ENCODE results near the gene ZMYND15. TPM values are rescaled to one million over a fixed set of nuclear protein-coding genes. Genes with fewer than 3 reads are reported as not detected.

ZMYND15 gene
- total RNA-seq, 1 experiment from 2014 or later, result 0.17 TPM

- peak overlapping the region; percentile 89 for H3K27ac ChIP-seq (ENCODE audit: low read depth, low read length, poor library complexity, severe bottlenecking)
- H3K27me3 ChIP-seq (replicated peaks; ENCODE audit: insufficient read depth, low read depth, low read length, poor library complexity), result no peaks in the 10 kb centered on the region
- TF ChIP-seq CTCF (conservative IDR thresholded peaks at IDR 0.05; ENCODE audit: low read depth, low read length) (peak; percentile 52), EZH2 (IDR thresholded peaks at IDR 0.05; ENCODE audit: borderline replicate concordance, low read depth, low read length, poor library complexity, severe bottlenecking) (no peak)
- intact Hi-C loops (cut with micrococcal nuclease; ENCODE audit: unreplicated experiment), result no loop called here
- ChIA-PET POLR2A (ENCODE audit: low non-redundant PET) (interaction anchor here (0.6 to 0.9 kb wide), 2 partner anchors 80 to 82 kb away, joined by 3 to 4 read pairs; no protein-coding TSS in a partner anchor), CTCF (interaction anchor here (0.8 to 1.5 kb wide), 4 partner anchors 42 to 80 kb away, joined by 3 to 7 read pairs (median 4); partner anchors contain the start of genes ARRB2 and MED11)
- H3K36me3 ChIP-seq (ENCODE audit: insufficient read depth, low read length, poor library complexity, severe bottlenecking), result no peaks in the 10 kb centered on the region
- H3K9me3 ChIP-seq (ENCODE audit: low read depth, low read length, poor library complexity, severe bottlenecking), result no peaks in the 10 kb centered on the region
- DNase-seq (ENCODE audit: low spot score), result peak; percentile 84
- no TSS peak for BruUV-seq (replicated peaks)
- H3K4me1 ChIP-seq (ENCODE audit: insufficient read depth, low read length, poor library complexity, severe bottlenecking), result peaks cover 36% of the 10 kb centered on the region
- peak overlapping the region; percentile 84 for H3K4me3 ChIP-seq (ENCODE audit: low read depth, low read length, poor library complexity, severe bottlenecking)
These were observed 50.5 kb downstream of the ZMYND15 start for GRCh38 chr17:4789951-4790704.

GRCh38 chr17:4790705-4791088 lies 51.1 kb downstream of the ZMYND15 start:
- no peaks in the 10 kb centered on the region for H3K36me3 ChIP-seq (ENCODE audit: insufficient read depth, low read length, poor library complexity, severe bottlenecking)
- no peak for DNase-seq (ENCODE audit: low spot score)
- peaks cover 31% of the 10 kb centered on the region for H3K4me1 ChIP-seq (ENCODE audit: insufficient read depth, low read length, poor library complexity, severe bottlenecking)
- H3K9me3 ChIP-seq (ENCODE audit: low read depth, low read length, poor library complexity, severe bottlenecking), result no peaks in the 10 kb centered on the region
- BruUV-seq (replicated peaks), result no TSS peak
- no peaks in the 10 kb centered on the region for H3K27me3 ChIP-seq (replicated peaks; ENCODE audit: insufficient read depth, low read depth, low read length, poor library complexity)
- intact Hi-C loops (cut with micrococcal nuclease; ENCODE audit: unreplicated experiment), result no loop called here
- CTCF ChIA-PET, result interaction anchor here (0.8 to 1.5 kb wide), 4 partner anchors 42 to 80 kb away, joined by 3 to 7 read pairs (median 4); partner anchors contain the start of genes ARRB2 and MED11
- POLR2A ChIA-PET (ENCODE audit: low non-redundant PET), result interaction anchor here (0.6 to 0.9 kb wide), 2 partner anchors 81 to 82 kb away, joined by 3 to 4 read pairs; no protein-coding TSS in a partner anchor
- no peak for TF ChIP-seq EZH2 (IDR thresholded peaks at IDR 0.05; ENCODE audit: borderline replicate concordance, low read depth, low read length, poor library complexity, severe bottlenecking)
- TF ChIP-seq CTCF (conservative IDR thresholded peaks at IDR 0.05; ENCODE audit: low read depth, low read length), result no peak
- peak overlapping the region; percentile 84 for H3K4me3 ChIP-seq (ENCODE audit: low read depth, low read length, poor library complexity, severe bottlenecking)
- H3K27ac ChIP-seq (ENCODE audit: low read depth, low read length, poor library complexity, severe bottlenecking), result peak overlapping the region; percentile 89

- intact Hi-C loops (cut with micrococcal nuclease; ENCODE audit: unreplicated experiment), result no loop called here
- no peak overlapping the region for H3K4me3 ChIP-seq (ENCODE audit: low read depth, low read length, poor library complexity, severe bottlenecking)
- CTCF ChIA-PET, result no interaction called here
These were observed 55.5 kb downstream of the ZMYND15 start for GRCh38 chr17:4795168-4795567.

More at GRCh38 chr17:4795168-4795567, 55.5 kb downstream of the ZMYND15 start:
- peak overlapping the region; percentile 86 for H3K27ac ChIP-seq (ENCODE audit: low read depth, low read length, poor library complexity, severe bottlenecking)
- H3K36me3 ChIP-seq (ENCODE audit: insufficient read depth, low read length, poor library complexity, severe bottlenecking), result peaks cover 17% of the 10 kb centered on the region
- no peaks in the 10 kb centered on the region for H3K27me3 ChIP-seq (replicated peaks; ENCODE audit: insufficient read depth, low read depth, low read length, poor library complexity)
- TF ChIP-seq CTCF (conservative IDR thresholded peaks at IDR 0.05; ENCODE audit: low read depth, low read length) (no peak), EZH2 (IDR thresholded peaks at IDR 0.05; ENCODE audit: borderline replicate concordance, low read depth, low read length, poor library complexity, severe bottlenecking) (no peak)
- no peak for DNase-seq (ENCODE audit: low spot score)
- BruUV-seq (replicated peaks), result no TSS peak
- peaks cover 8% of the 10 kb centered on the region for H3K4me1 ChIP-seq (ENCODE audit: insufficient read depth, low read length, poor library complexity, severe bottlenecking)
- no peaks in the 10 kb centered on the region for H3K9me3 ChIP-seq (ENCODE audit: low read depth, low read length, poor library complexity, severe bottlenecking)
- POLR2A ChIA-PET (ENCODE audit: low non-redundant PET), result no interaction called here

Other genes with a start within 250 kb of the ZMYND15 start
- gene SPNS2, start 241.0 kb upstream of the ZMYND15 start, total RNA-seq (2021), result not detected in 2 replicates
- 163 and 177 TPM in 2 replicates for gene MYBBP1A, start 184.4 kb upstream of the ZMYND15 start, total RNA-seq (2021)
- not detected in 2 replicates for gene GGT6, start 179.3 kb upstream of the ZMYND15 start, total RNA-seq (2021)
- gene SMTNL2, start 155.3 kb upstream of the ZMYND15 start, total RNA-seq (2021), result not detected in 2 replicates
- gene ALOX15, start 98.2 kb upstream of the ZMYND15 start, total RNA-seq (2021), result 0.13 TPM in 1 of 2 replicates, not detected in the other
- 142 and 161 TPM in 2 replicates for gene PELP1, start 35.7 kb upstream of the ZMYND15 start, total RNA-seq (2021)
- gene ARRB2, start 29.2 kb upstream of the ZMYND15 start, total RNA-seq (2021), result 82.2 and 100 TPM in 2 replicates
- gene MED11, start 8.4 kb upstream of the ZMYND15 start, total RNA-seq (2021), result 13.7 and 22.5 TPM in 2 replicates
- gene CXCL16, start 95 bp downstream of the ZMYND15 start, total RNA-seq (2021), result 4.0 and 6.0 TPM in 2 replicates
- gene TM4SF5, start 32.1 kb downstream of the ZMYND15 start, total RNA-seq (2021), result not detected in 2 replicates
- gene VMO1, start 46.5 kb downstream of the ZMYND15 start, total RNA-seq (2021), result 28.6 and 39.7 TPM in 2 replicates
- gene GLTPD2, start 49.1 kb downstream of the ZMYND15 start, total RNA-seq (2021), result not detected in 2 replicates
- gene PSMB6, start 56.3 kb downstream of the ZMYND15 start, total RNA-seq (2021), result 332 and 371 TPM in 2 replicates
- 20.1 and 31.7 TPM in 2 replicates for gene PLD2, start 67.3 kb downstream of the ZMYND15 start, total RNA-seq (2021)
- 67.7 and 72.1 TPM in 2 replicates for gene MINK1, start 93.5 kb downstream of the ZMYND15 start, total RNA-seq (2021)
- gene C17orf107, start 159.7 kb downstream of the ZMYND15 start, total RNA-seq (2021), result 2.7 and 4.8 TPM in 2 replicates
- 0.21 and 0.79 TPM in 2 replicates for gene CHRNE, start 163.3 kb downstream of the ZMYND15 start, total RNA-seq (2021)
- gene GP1BA, start 192.4 kb downstream of the ZMYND15 start, total RNA-seq (2021), result not detected in 2 replicates
- gene SLC25A11, start 200.2 kb downstream of the ZMYND15 start, total RNA-seq (2021), result 113 and 129 TPM in 2 replicates
- gene RNF167, start 200.4 kb downstream of the ZMYND15 start, total RNA-seq (2021), result 77.3 and 78.8 TPM in 2 replicates
- 1,021 and 1,026 TPM in 2 replicates for gene PFN1, start 208.7 kb downstream of the ZMYND15 start, total RNA-seq (2021)
- 12.3 and 16.6 TPM in 2 replicates for gene ENO3, start 211.3 kb downstream of the ZMYND15 start, total RNA-seq (2021)
- gene SPAG7, start 228.0 kb downstream of the ZMYND15 start, total RNA-seq (2021), result 74.8 and 88.9 TPM in 2 replicates
- 16.3 and 24.8 TPM in 2 replicates for gene CAMTA2, start 247.8 kb downstream of the ZMYND15 start, total RNA-seq (2021)

Data from A673 (cell line).